ENCODE results near the gene DCHS1.
A peak's percentile ranks its signal among the peaks of the same experiment; 100 is the strongest.
"Not testable (repeated sequence)": the region's sequence is repeated elsewhere in the genome, so short reads cannot be mapped to it uniquely, and the experiment has no call there.

DCHS1 gene

GRCh38 chr11:6686006-6686405, 30.4 kb upstream of the DCHS1 start:
- H3K36me3 ChIP-seq (ENCODE audit: insufficient read depth) = peaks cover 7% of the 10 kb centered on the region; the same call in 1 of the 2 replicates
- H2AFZ ChIP-seq (ENCODE audit: low read depth) = no peak overlapping the region
- no peak for TF ChIP-seq CTCF (conservative IDR thresholded peaks at IDR 0.05; ENCODE audit: low read depth, low read length)
- H3K4me3 ChIP-seq (IDR thresholded peaks at IDR 0.05; ENCODE audit: insufficient read depth, low read depth, low read length) = no peak overlapping the region
- H3K4me1 ChIP-seq (ENCODE audit: low read depth, poor library complexity, severe bottlenecking) = peaks cover 15% of the 10 kb centered on the region
- H3K27me3 ChIP-seq (ENCODE audit: insufficient read depth, low read depth) = no peaks in the 10 kb centered on the region
- H3K79me2 ChIP-seq (ENCODE audit: insufficient read depth, low read depth) = peaks cover 21% of the 10 kb centered on the region
- no peak overlapping the region for H3K27ac ChIP-seq
- no peak overlapping the region for H3K9ac ChIP-seq
- no peaks in the 10 kb centered on the region for H4K20me1 ChIP-seq (ENCODE audit: insufficient read depth)
- H3K4me2 ChIP-seq = no peak overlapping the region

GRCh38 chr11:6684068-6684467, 28.5 kb upstream of the DCHS1 start:
- Histone ChIP-seq H3K9ac (peak overlapping the region; percentile 91; the same call in 1 of the 2 replicates), H3K4me2 (peak overlapping the region; percentile 61), H3K4me1 (ENCODE audit: low read depth, poor library complexity, severe bottlenecking) (peaks cover 15% of the 10 kb centered on the region), H3K27ac (peak overlapping the region; percentile 71; the same call in 1 of the 2 replicates), H3K79me2 (ENCODE audit: insufficient read depth, low read depth) (peaks cover 27% of the 10 kb centered on the region), H2AFZ (ENCODE audit: low read depth) (peak overlapping the region; percentile 79)
- H3K27me3 ChIP-seq (ENCODE audit: insufficient read depth, low read depth); H4K20me1 ChIP-seq (ENCODE audit: insufficient read depth); H3K36me3 ChIP-seq (ENCODE audit: insufficient read depth); H3K4me3 ChIP-seq (IDR thresholded peaks at IDR 0.05; ENCODE audit: insufficient read depth, low read depth, low read length): not testable (repeated sequence)

- Histone ChIP-seq H3K4me3 (IDR thresholded peaks at IDR 0.05; ENCODE audit: insufficient read depth, low read depth, low read length) (peak within 1 kb of the TSS; percentile 71), H2AFZ (ENCODE audit: low read depth) (peak within 1 kb of the TSS; percentile 79), H3K36me3 (ENCODE audit: insufficient read depth) (peaks cover 8% of the 10 kb centered on the region; the same call in 1 of the 2 replicates), H3K79me2 (ENCODE audit: insufficient read depth, low read depth) (peaks cover 27% of the 10 kb centered on the region), H4K20me1 (ENCODE audit: insufficient read depth) (no peaks in the 10 kb centered on the region), H3K4me1 (ENCODE audit: low read depth, poor library complexity, severe bottlenecking) (peaks cover 15% of the 10 kb centered on the region), H3K9ac (peak within 1 kb of the TSS; percentile 91), H3K4me2 (peak within 1 kb of the TSS; percentile 73), H3K27me3 (ENCODE audit: insufficient read depth, low read depth) (no peaks in the 10 kb centered on the region), H3K27ac (peak within 1 kb of the TSS; percentile 71)
- peak; percentile 81 for TF ChIP-seq CTCF (conservative IDR thresholded peaks at IDR 0.05; ENCODE audit: low read depth, low read length)
Measured at GRCh38 chr11:6682936-6683861, 27.6 kb upstream of the DCHS1 start, which contains the start of gene MRPL17. MRPL17 (minus strand) TSS chr11:6683340; CDS start chr11:6683296, 44 bp downstream.

- TF ChIP-seq CTCF (conservative IDR thresholded peaks at IDR 0.05; ENCODE audit: low read depth, low read length) = no peak
- Histone ChIP-seq H4K20me1 (ENCODE audit: insufficient read depth) (no peaks in the 10 kb centered on the region), H3K4me3 (IDR thresholded peaks at IDR 0.05; ENCODE audit: insufficient read depth, low read depth, low read length) (peak overlapping the region; percentile 71), H3K4me2 (peak overlapping the region; percentile 73), H3K27ac (peak overlapping the region; percentile 71), H3K27me3 (ENCODE audit: insufficient read depth, low read depth) (no peaks in the 10 kb centered on the region), H3K4me1 (ENCODE audit: low read depth, poor library complexity, severe bottlenecking) (peaks cover 15% of the 10 kb centered on the region), H2AFZ (ENCODE audit: low read depth) (peak overlapping the region; percentile 76), H3K36me3 (ENCODE audit: insufficient read depth) (peaks cover 8% of the 10 kb centered on the region; the same call in 1 of the 2 replicates), H3K9ac (peak overlapping the region; percentile 91), H3K79me2 (ENCODE audit: insufficient read depth, low read depth) (peaks cover 27% of the 10 kb centered on the region)
Measured at GRCh38 chr11:6682591-6682935, 27.0 kb upstream of the DCHS1 start.

All from KMS-11 (cell line).